Neural cell (in vitro differentiated cells): Measurements from ENCODE around the gene MYO1D. TPM values are rescaled to one million over a fixed set of nuclear protein-coding genes. Genes with fewer than 3 reads are reported as not detected.

Source experiments
- H2AFZ ChIP-seq: fragments of 200-600, 300-800 bp; sonication (generic), shearing (Covaris generic); 2 replicates; pipeline ENCODE4 v1.6.0; 2014; ENCODE audit warnings: low read depth, mild to moderate bottlenecking, antibody characterized with exemption, low read length, moderate library complexity
- H3F3A ChIP-seq: fragments of 200-600 bp; shearing (Covaris generic); 2 replicates; pipeline ENCODE4 v1.6.1; 2016; ENCODE audit warnings: mild to moderate bottlenecking, moderate library complexity, mixed read lengths, antibody characterized with exemption, low read length; ENCODE audit not compliant: insufficient read depth, poor library complexity, severe bottlenecking
- H3K27ac ChIP-seq: fragments of 200-600, 300-800 bp; sonication (generic), shearing (Covaris generic); 2 replicates; pipeline ENCODE4 v1.5.1; 2014; ENCODE audit warnings: mild to moderate bottlenecking, low read length, moderate library complexity
- H3K27me3 ChIP-seq: fragments of 300-800, 200-600 bp; sonication (generic), shearing (Covaris generic); 2 replicates; pipeline ENCODE4 v1.6.0; 2014; ENCODE audit warnings: mild to moderate bottlenecking, low read depth, low read length, moderate library complexity; ENCODE audit not compliant: insufficient read depth
- H3K36me3 ChIP-seq: fragments of 300-800, 200-600 bp; sonication (generic), shearing (Covaris generic); 2 replicates; pipeline ENCODE4 v1.5.1; 2014; ENCODE audit warnings: mild to moderate bottlenecking, antibody characterized with exemption, low read length, moderate library complexity; ENCODE audit not compliant: insufficient read depth
- H3K4me2 ChIP-seq: fragments of 300-800, 200-600 bp; sonication (generic), shearing (Covaris generic); 2 replicates; pipeline ENCODE4 v1.6.0; 2014; ENCODE audit warnings: mild to moderate bottlenecking, low read length
- H3K4me3 ChIP-seq: fragments of 300-800, 200-600 bp; sonication (generic), shearing (Covaris generic); 2 replicates; pipeline ENCODE4 v1.5.1; 2014; ENCODE audit warnings: mild to moderate bottlenecking, low read length, moderate library complexity
- H3K79me2 ChIP-seq: fragments of 200-600 bp; shearing (Covaris generic); replicated peaks from 2 replicates; pipeline ENCODE4 v1.6.0; 2014; ENCODE audit warnings: mild to moderate bottlenecking, low read length, moderate library complexity; ENCODE audit not compliant: insufficient read depth
- H3K9ac ChIP-seq: fragments of 300-800, 200-600 bp; sonication (generic), shearing (Covaris generic); 2 replicates; pipeline ENCODE4 v1.6.1; 2016; ENCODE audit warnings: mild to moderate bottlenecking, low read length, mixed read lengths
- H3K9me2 ChIP-seq: fragments of 200-600 bp; shearing (Covaris generic); 2 replicates; pipeline ENCODE4 v1.6.1; 2016; ENCODE audit warnings: mild to moderate bottlenecking, low read length, mixed read lengths; ENCODE audit not compliant: insufficient read depth
- H3K9me3 ChIP-seq: fragments of 200-600, 300-800 bp; sonication (generic), shearing (Covaris generic); 2 replicates; pipeline ENCODE4 v1.6.1; 2016; ENCODE audit warnings: mild to moderate bottlenecking, mixed run types, low read length, moderate library complexity, mixed read lengths
- H4K20me1 ChIP-seq: fragments of 200-600 bp; shearing (Covaris generic); 2 replicates; pipeline ENCODE4 v1.6.1; 2016; ENCODE audit warnings: mild to moderate bottlenecking, mixed run types; ENCODE audit not compliant: insufficient read depth
- CTCF ChIP-seq: fragments of 450-650 bp; IDR thresholded peaks from 2 replicates; pipeline ENCODE4 v1.5.1; 2014; ENCODE audit warnings: antibody characterized with exemption, mild to moderate bottlenecking, moderate library complexity; ENCODE audit not compliant: poor library complexity, severe bottlenecking
- EP300 ChIP-seq: fragments of 450-650 bp; conservative IDR thresholded peaks from 2 replicates; pipeline ENCODE4 v1.6.1; 2014; ENCODE audit warnings: antibody characterized with exemption, mild to moderate bottlenecking, moderate library complexity; ENCODE audit not compliant: poor library complexity, severe bottlenecking
- EZH2 ChIP-seq: fragments of 200-600, 300-800 bp; shearing (Covaris generic), sonication (generic); IDR thresholded peaks from 2 replicates; pipeline ENCODE4 v1.6.1; 2014; ENCODE audit warnings: antibody characterized with exemption, low read length, borderline replicate concordance, mild to moderate bottlenecking; ENCODE audit not compliant: insufficient read depth, poor library complexity, severe bottlenecking
- MXI1 ChIP-seq: fragments of 450-650 bp; conservative IDR thresholded peaks from 2 replicates; pipeline ENCODE4 v1.6.1; 2014; ENCODE audit warnings: antibody characterized with exemption, mild to moderate bottlenecking; ENCODE audit not compliant: poor library complexity, severe bottlenecking
- POLR2AphosphoS5 ChIP-seq: IDR thresholded peaks from 2 replicates; pipeline ENCODE4 v1.6.1; 2012
- RAD21 ChIP-seq: fragments of 450-650 bp; conservative IDR thresholded peaks from 2 replicates; pipeline ENCODE4 v1.6.1; 2014; ENCODE audit warnings: antibody characterized with exemption, mild to moderate bottlenecking, moderate library complexity
- REST ChIP-seq: IDR thresholded peaks from 2 replicates; pipeline ENCODE4 v1.6.1; 2012; ENCODE audit warnings: borderline replicate concordance
- SMC3 ChIP-seq: fragments of 450-650 bp; conservative IDR thresholded peaks from 2 replicates; pipeline ENCODE4 v1.6.1; 2014; ENCODE audit warnings: antibody characterized with exemption, mild to moderate bottlenecking, moderate library complexity; ENCODE audit not compliant: poor library complexity
- TAF1 ChIP-seq: IDR thresholded peaks from 2 replicates; pipeline ENCODE4 v1.6.1; 2012; ENCODE audit warnings: low read depth
- polyA plus RNA-seq: library from polyadenylated mRNA; depleted of rRNA; stranded (reverse); fragments of >200 nt; gene quantifications from 2 replicates; pipeline ENCODE4 v1.2.3, GENCODE V29; 2014

The MYO1D gene
- polyA plus RNA-seq, 1 donor from 2014 or later: 10.7 TPM

- Histone ChIP-seq H3K9ac (peak overlapping the region; percentile 30), H3K4me3 (no peak overlapping the region), H4K20me1 (no peaks in the 10 kb centered on the region), H3K9me3 (no peaks in the 10 kb centered on the region), H3K4me2 (no peak overlapping the region), H3K36me3 (no peaks in the 10 kb centered on the region), H3K27ac (peak overlapping the region; percentile 41), H3K79me2 (no peaks in the 10 kb centered on the region), H3F3A (peaks cover 7% of the 10 kb centered on the region), H3K9me2 (no peaks in the 10 kb centered on the region), H2AFZ (no peak overlapping the region), H3K27me3 (no peaks in the 10 kb centered on the region)
- TF ChIP-seq TAF1 (no peak), RAD21 (no peak), CTCF (no peak), EP300 (no peak), EZH2 (no peak), SMC3 (no peak), POLR2AphosphoS5 (no peak), REST (no peak), MXI1 (no peak)
Observed at GRCh38 chr17:32542186-32542585, 334.7 kb downstream of the MYO1D start.

- no peaks in the 10 kb centered on the region for H3K9me2 ChIP-seq
- H3K27me3 ChIP-seq: no peaks in the 10 kb centered on the region
- H3K27ac ChIP-seq: peak overlapping the region; percentile 41
- H4K20me1 ChIP-seq: no peaks in the 10 kb centered on the region
- no peaks in the 10 kb centered on the region for H3K36me3 ChIP-seq
- no peaks in the 10 kb centered on the region for H3K79me2 ChIP-seq
- no peak overlapping the region for H3K4me3 ChIP-seq
- H3K9me3 ChIP-seq: no peaks in the 10 kb centered on the region
- peaks cover 1% of the 10 kb centered on the region for H3F3A ChIP-seq
- TF ChIP-seq TAF1: no peak
- TF ChIP-seq EP300: no peak
- no peak for TF ChIP-seq SMC3
- no peak for TF ChIP-seq REST
- TF ChIP-seq POLR2AphosphoS5: no peak
- TF ChIP-seq MXI1: no peak
- no peak for TF ChIP-seq CTCF
- no peak for TF ChIP-seq RAD21
- TF ChIP-seq EZH2: no peak
- no peak overlapping the region for H3K4me2 ChIP-seq
- H3K9ac ChIP-seq: peak overlapping the region; percentile 30
- no peak overlapping the region for H2AFZ ChIP-seq
Observed at GRCh38 chr17:32541640-32542039, 335.3 kb downstream of the MYO1D start.
